ENCODE measurements around the gene DOCK1. TPM values are rescaled to one million over a fixed set of nuclear protein-coding genes. Genes with fewer than 3 reads are reported as not detected.

The DOCK1 gene
- total RNA-seq, 1 experiment from 2014 or later, result 40.0 TPM

DNA sequence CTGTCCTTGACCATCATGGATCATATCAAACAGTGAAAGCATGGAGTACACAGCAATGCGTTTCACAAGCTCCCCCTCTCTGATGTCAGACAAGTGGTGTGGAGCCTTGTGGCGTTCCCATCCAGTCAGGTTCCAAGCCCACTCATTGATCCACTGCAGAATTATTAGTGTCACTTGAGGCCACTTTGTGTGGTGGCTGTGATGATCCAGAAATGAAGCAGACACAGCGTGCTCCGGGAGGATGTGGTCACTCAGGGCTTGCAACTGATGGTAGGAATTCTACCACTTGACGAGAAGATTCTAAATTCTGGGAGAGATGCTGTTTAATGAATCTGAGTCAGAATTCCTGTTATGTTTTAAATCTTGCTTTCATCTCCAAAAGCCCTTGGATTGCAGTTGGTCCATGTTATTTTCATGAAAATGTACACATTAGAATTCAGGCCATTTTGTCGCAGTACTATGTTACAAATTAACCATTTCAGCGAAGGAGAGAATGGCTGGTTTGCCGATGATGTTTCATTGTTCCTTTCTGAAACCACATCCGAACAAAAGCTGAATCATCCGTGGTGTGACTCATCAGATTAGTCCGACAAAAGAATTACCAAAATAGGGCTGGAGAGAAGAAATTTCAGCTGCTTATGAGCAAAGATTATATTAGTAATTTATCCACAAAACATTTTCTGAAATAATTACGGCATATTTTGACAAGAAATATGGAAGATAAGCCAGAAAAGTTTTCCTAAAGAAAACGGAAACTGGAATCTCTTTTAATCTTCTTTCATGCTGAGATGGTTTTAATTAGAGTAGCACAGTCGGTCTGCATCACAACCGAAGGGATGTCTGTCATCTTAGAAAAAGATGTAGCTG, 243.1 kb downstream of the DOCK1 start:
- intact Hi-C loops (cut with micrococcal nuclease), result no loop called here
- peak; percentile 88 for DNase-seq (ENCODE audit: unreplicated experiment)
- H3K36me3 Mint-ChIP-seq (ENCODE audit: insufficient read depth, unreplicated experiment), result no peaks in the 10 kb centered on the region
- peak overlapping the region; percentile 73 for H3K27ac Mint-ChIP-seq (ENCODE audit: low read depth, unreplicated experiment)
- CTCF ChIA-PET, result interaction anchor here (0.6 to 0.8 kb wide), 2 partner anchors 22 to 37 kb away, joined by 3 read pairs; no protein-coding TSS in a partner anchor
- H3K9me3 Mint-ChIP-seq (ENCODE audit: unreplicated experiment), result no peaks in the 10 kb centered on the region
- POLR2A ChIA-PET, result interaction anchor here (0.9 to 2.0 kb wide), 3 partner anchors 10 to 16 kb away, joined by 3 to 7 read pairs (median 5); no protein-coding TSS in a partner anchor
- H3K4me1 Mint-ChIP-seq (ENCODE audit: insufficient read depth, unreplicated experiment), result peaks cover 50% of the 10 kb centered on the region
- TF ChIP-seq, protein P1, sequence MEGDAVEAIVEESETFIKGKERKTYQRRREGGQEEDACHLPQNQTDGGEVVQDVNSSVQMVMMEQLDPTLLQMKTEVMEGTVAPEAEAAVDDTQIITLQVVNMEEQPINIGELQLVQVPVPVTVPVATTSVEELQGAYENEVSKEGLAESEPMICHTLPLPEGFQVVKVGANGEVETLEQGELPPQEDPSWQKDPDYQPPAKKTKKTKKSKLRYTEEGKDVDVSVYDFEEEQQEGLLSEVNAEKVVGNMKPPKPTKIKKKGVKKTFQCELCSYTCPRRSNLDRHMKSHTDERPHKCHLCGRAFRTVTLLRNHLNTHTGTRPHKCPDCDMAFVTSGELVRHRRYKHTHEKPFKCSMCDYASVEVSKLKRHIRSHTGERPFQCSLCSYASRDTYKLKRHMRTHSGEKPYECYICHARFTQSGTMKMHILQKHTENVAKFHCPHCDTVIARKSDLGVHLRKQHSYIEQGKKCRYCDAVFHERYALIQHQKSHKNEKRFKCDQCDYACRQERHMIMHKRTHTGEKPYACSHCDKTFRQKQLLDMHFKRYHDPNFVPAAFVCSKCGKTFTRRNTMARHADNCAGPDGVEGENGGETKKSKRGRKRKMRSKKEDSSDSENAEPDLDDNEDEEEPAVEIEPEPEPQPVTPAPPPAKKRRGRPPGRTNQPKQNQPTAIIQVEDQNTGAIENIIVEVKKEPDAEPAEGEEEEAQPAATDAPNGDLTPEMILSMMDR (IDR thresholded peaks at IDR 0.05; ENCODE audit: unreplicated experiment), result no peak
- H3K27me3 Mint-ChIP-seq (ENCODE audit: insufficient read depth, unreplicated experiment), result no peaks in the 10 kb centered on the region
- H3K4me3 Mint-ChIP-seq (ENCODE audit: unreplicated experiment), result peak overlapping the region; percentile 18
- TSS peak; percentile 53 for BruUV-seq (replicated peaks)

DNA sequence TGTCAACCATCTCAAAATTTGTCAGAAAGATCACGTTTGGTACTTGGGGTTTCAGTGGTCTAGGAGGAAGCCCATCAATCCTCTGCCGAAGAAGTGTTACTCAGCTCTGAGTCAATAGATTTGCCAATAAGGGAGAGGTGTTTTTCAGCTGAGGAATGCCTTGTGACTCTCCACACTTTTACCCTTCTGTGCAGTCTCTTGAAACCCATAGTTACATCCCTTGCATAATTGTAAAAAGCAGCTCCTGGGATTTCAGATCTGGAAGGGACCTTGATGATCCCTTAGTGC, 243.6 kb downstream of the DOCK1 start:
- Mint-ChIP-seq H3K9me3 (ENCODE audit: unreplicated experiment) (no peaks in the 10 kb centered on the region), H3K4me3 (ENCODE audit: unreplicated experiment) (peak overlapping the region; percentile 18), H3K36me3 (ENCODE audit: insufficient read depth, unreplicated experiment) (no peaks in the 10 kb centered on the region), H3K27me3 (ENCODE audit: insufficient read depth, unreplicated experiment) (no peaks in the 10 kb centered on the region), H3K4me1 (ENCODE audit: insufficient read depth, unreplicated experiment) (peaks cover 50% of the 10 kb centered on the region), H3K27ac (ENCODE audit: low read depth, unreplicated experiment) (peak overlapping the region; percentile 73)
- TF ChIP-seq, protein P1 (IDR thresholded peaks at IDR 0.05; ENCODE audit: unreplicated experiment), result no peak
- ChIA-PET POLR2A (interaction anchor here (0.7 to 2.0 kb wide), 4 partner anchors 10 to 15 kb away, joined by 3 to 7 read pairs (median 4); no protein-coding TSS in a partner anchor), CTCF (interaction anchor here (0.6 to 0.8 kb wide), 3 partner anchors 38 to 204 kb away, joined by 3 read pairs; no protein-coding TSS in a partner anchor)
- peak; percentile 85 for DNase-seq (ENCODE audit: unreplicated experiment)
- intact Hi-C loops (cut with micrococcal nuclease), result no loop called here
- BruUV-seq (replicated peaks), result no TSS peak

DNA sequence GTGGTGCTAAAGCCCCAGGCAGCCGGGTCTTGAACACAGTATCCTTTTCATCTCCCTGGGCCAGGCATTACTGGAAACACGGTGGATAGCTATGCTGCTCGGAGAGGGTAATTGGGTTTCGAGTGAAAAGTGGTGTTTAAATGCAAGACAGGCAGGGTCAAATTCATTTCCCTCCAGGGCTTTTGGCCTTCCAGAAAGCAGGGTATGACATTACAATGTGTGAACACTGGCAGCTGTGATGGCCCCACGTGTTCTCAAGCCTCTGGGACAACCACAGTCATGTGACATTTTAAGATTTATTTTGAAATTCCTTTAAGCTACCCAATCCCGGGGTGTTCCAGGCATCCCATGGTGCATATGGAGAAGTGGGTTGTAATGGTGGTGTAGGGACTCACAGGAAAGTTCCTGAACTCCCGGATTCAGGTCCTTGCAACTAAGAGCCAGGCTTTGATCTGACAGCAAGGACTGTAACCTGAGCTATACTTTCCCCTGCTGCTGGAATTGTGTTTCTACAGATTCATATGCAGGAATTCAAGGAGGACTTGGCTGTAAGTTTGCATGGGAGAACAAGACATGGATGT, 244.4 kb downstream of the DOCK1 start:
- intact Hi-C loops (cut with micrococcal nuclease), result loop anchor here (5.0 kb wide), 2 partner anchors 107 to 247 kb away; no protein-coding TSS in a partner anchor
- no TSS peak for BruUV-seq (replicated peaks)
- Mint-ChIP-seq H3K4me3 (ENCODE audit: unreplicated experiment) (no peak overlapping the region), H3K27me3 (ENCODE audit: insufficient read depth, unreplicated experiment) (no peaks in the 10 kb centered on the region), H3K9me3 (ENCODE audit: unreplicated experiment) (no peaks in the 10 kb centered on the region), H3K36me3 (ENCODE audit: insufficient read depth, unreplicated experiment) (no peaks in the 10 kb centered on the region), H3K4me1 (ENCODE audit: insufficient read depth, unreplicated experiment) (peaks cover 50% of the 10 kb centered on the region), H3K27ac (ENCODE audit: low read depth, unreplicated experiment) (peak overlapping the region; percentile 73)
- ChIA-PET CTCF (interaction anchor here (0.6 to 1.2 kb wide), 7 partner anchors 11 to 1177 kb away, joined by 3 to 4 read pairs (median 3); no protein-coding TSS in a partner anchor), POLR2A (interaction anchor here (0.7 to 2.0 kb wide), 2 partner anchors 9 to 13 kb away, joined by 4 to 5 read pairs; no protein-coding TSS in a partner anchor)
- DNase-seq (ENCODE audit: unreplicated experiment), result peak; percentile 63
- TF ChIP-seq, protein P1 (IDR thresholded peaks at IDR 0.05; ENCODE audit: unreplicated experiment), result no peak

DNA sequence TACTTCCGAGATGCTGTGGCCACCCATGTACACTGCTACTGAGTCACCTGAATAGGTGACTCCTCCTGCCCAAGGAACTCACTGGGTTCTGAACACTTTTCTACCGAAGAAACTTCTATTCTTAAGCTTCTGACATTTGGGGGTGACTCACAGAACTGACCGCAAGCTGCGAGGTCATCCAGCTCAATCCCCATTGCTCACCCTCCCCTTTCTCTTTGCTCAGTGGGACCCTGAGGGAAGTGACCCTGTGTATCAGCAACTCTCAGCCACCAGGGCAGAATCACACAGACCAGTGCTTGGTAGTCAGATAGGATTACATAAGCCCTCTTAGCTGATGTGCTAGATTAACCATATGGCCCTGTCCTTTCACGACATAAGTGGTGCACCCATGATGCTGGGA, 244.9 kb downstream of the DOCK1 start:
- intact Hi-C loops (cut with micrococcal nuclease), result loop anchor here (5.0 kb wide), 2 partner anchors 108 to 248 kb away; no protein-coding TSS in a partner anchor
- Mint-ChIP-seq H3K4me1 (ENCODE audit: insufficient read depth, unreplicated experiment) (peaks cover 50% of the 10 kb centered on the region), H3K27ac (ENCODE audit: low read depth, unreplicated experiment) (peak overlapping the region; percentile 52), H3K9me3 (ENCODE audit: unreplicated experiment) (no peaks in the 10 kb centered on the region), H3K36me3 (ENCODE audit: insufficient read depth, unreplicated experiment) (no peaks in the 10 kb centered on the region), H3K27me3 (ENCODE audit: insufficient read depth, unreplicated experiment) (no peaks in the 10 kb centered on the region), H3K4me3 (ENCODE audit: unreplicated experiment) (no peak overlapping the region)
- TF ChIP-seq, protein P1 (IDR thresholded peaks at IDR 0.05; ENCODE audit: unreplicated experiment), result no peak
- ChIA-PET POLR2A (interaction anchor here (0.7 kb wide), 1 partner anchor 30 kb away, joined by 3 read pairs; no protein-coding TSS in a partner anchor), CTCF (interaction anchor here (0.6 to 1.2 kb wide), 4 partner anchors 10 to 1178 kb away, joined by 3 to 4 read pairs (median 3); no protein-coding TSS in a partner anchor)
- peak; percentile 53 for DNase-seq (ENCODE audit: unreplicated experiment)
- no TSS peak for BruUV-seq (replicated peaks)
